HepG2 (cell line): ENCODE measurements around the gene MYOZ3.

Experiments
- CC2D1A ChIP-seq: sonication (generic); formaldehyde crosslinking; IDR thresholded peaks from 2 replicates; pipeline ENCODE4 v1.8.1; 2023; ENCODE audit warnings: mild to moderate bottlenecking, missing genetic modification reagents
- CTCF ChIP-seq: sonication (generic); formaldehyde crosslinking; IDR thresholded peaks from 2 replicates; pipeline ENCODE4 v1.5.0; 2020; ENCODE audit warnings: mild to moderate bottlenecking, missing genetic modification reagents, moderate library complexity
- EP300 ChIP-seq, 3 experiments: sonication (generic) in 1 of 3; formaldehyde crosslinking in 1 of 3; IDR thresholded peaks; 2 replicates each; pipeline versions ENCODE4 v1.5.1 to v1.6.1; 2011 to 2020; ENCODE audit warnings: low read depth in 2 of 3, low read length in 2 of 3, borderline replicate concordance in 1 of 3, improper control_type of control experiment in 1 of 3, mild to moderate bottlenecking in 1 of 3, missing genetic modification reagents in 1 of 3, moderate library complexity in 1 of 3
- KLF15 ChIP-seq: sonication (generic); formaldehyde crosslinking; IDR thresholded peaks from 2 replicates; pipeline ENCODE4 v1.8.1; 2023; ENCODE audit warnings: borderline replicate concordance, mild to moderate bottlenecking, inconsistent platforms, missing genetic modification reagents, mixed read lengths
- PITX1 ChIP-seq: sonication (generic); formaldehyde crosslinking; IDR thresholded peaks from 2 replicates; pipeline ENCODE4 v1.5.1; 2020; ENCODE audit warnings: mild to moderate bottlenecking, missing genetic modification reagents
- POLR2AphosphoS5 ChIP-seq: IDR thresholded peaks from 2 replicates; pipeline ENCODE4 v1.6.1; 2012; ENCODE audit warnings: low read depth, low read length
- RELA ChIP-seq: sonication (generic); formaldehyde crosslinking; IDR thresholded peaks from 2 replicates; pipeline ENCODE4 v1.4.0; 2020; ENCODE audit warnings: missing genetic modification reagents
- ZNF501 ChIP-seq: sonication (generic); formaldehyde crosslinking; IDR thresholded peaks from 2 replicates; pipeline ENCODE4 v1.5.1; 2020; ENCODE audit warnings: mild to moderate bottlenecking, moderate library complexity, missing genetic modification reagents
- TF ChIP-seq, protein P1 (sequence below): sonication (generic); formaldehyde crosslinking; conservative IDR thresholded peaks from 2 replicates; pipeline ENCODE4 v1.4.0; 2020; ENCODE audit warnings: missing genetic modification reagents
- TF ChIP-seq, protein P2 (sequence below): sonication (generic); formaldehyde crosslinking; IDR thresholded peaks from 2 replicates; pipeline ENCODE4 v1.4.0; 2020; ENCODE audit warnings: mild to moderate bottlenecking, missing genetic modification reagents

- TF ChIP-seq PITX1 (CRISPR knock-in tag) (no peak), KLF15 (CRISPR knock-in tag) (no peak), POLR2AphosphoS5 (no peak), CTCF (CRISPR knock-in tag) (no peak), RELA (CRISPR knock-in tag) (no peak), EP300 (IDR thresholded peaks at IDR 0.05; ENCODE audit: low read depth in 2 of 2, low read length in 2 of 2) (no peak), EP300 (CRISPR knock-in tag; IDR thresholded peaks at IDR 0.05; ENCODE audit: borderline replicate concordance) (no peak), CC2D1A (CRISPR knock-in tag) (no peak), ZNF501 (CRISPR knock-in tag) (no peak)
- TF ChIP-seq, protein P1, sequence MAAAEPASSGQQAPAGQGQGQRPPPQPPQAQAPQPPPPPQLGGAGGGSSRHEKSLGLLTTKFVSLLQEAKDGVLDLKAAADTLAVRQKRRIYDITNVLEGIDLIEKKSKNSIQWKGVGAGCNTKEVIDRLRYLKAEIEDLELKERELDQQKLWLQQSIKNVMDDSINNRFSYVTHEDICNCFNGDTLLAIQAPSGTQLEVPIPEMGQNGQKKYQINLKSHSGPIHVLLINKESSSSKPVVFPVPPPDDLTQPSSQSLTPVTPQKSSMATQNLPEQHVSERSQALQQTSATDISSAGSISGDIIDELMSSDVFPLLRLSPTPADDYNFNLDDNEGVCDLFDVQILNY (CRISPR knock-in tag) = no peak
- TF ChIP-seq, protein P2, sequence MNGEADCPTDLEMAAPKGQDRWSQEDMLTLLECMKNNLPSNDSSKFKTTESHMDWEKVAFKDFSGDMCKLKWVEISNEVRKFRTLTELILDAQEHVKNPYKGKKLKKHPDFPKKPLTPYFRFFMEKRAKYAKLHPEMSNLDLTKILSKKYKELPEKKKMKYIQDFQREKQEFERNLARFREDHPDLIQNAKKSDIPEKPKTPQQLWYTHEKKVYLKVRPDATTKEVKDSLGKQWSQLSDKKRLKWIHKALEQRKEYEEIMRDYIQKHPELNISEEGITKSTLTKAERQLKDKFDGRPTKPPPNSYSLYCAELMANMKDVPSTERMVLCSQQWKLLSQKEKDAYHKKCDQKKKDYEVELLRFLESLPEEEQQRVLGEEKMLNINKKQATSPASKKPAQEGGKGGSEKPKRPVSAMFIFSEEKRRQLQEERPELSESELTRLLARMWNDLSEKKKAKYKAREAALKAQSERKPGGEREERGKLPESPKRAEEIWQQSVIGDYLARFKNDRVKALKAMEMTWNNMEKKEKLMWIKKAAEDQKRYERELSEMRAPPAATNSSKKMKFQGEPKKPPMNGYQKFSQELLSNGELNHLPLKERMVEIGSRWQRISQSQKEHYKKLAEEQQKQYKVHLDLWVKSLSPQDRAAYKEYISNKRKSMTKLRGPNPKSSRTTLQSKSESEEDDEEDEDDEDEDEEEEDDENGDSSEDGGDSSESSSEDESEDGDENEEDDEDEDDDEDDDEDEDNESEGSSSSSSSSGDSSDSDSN (CRISPR knock-in tag) = no peak
Measured at GRCh38 chr5:150655221-150655620, 5.8 kb upstream of the MYOZ3 start.
